Right hindlimb (tissue), 1 donor: ENCODE results near the gene DGKD.
"Not testable (repeated sequence)": the region's sequence is repeated elsewhere in the genome, so short reads cannot be mapped to it uniquely, and the experiment has no call there.

Source experiments
- DNase-seq: peaks from one replicate; pipeline ENCODE4 v3.0.0-alpha.2; 2018

DGKD gene, protein sequence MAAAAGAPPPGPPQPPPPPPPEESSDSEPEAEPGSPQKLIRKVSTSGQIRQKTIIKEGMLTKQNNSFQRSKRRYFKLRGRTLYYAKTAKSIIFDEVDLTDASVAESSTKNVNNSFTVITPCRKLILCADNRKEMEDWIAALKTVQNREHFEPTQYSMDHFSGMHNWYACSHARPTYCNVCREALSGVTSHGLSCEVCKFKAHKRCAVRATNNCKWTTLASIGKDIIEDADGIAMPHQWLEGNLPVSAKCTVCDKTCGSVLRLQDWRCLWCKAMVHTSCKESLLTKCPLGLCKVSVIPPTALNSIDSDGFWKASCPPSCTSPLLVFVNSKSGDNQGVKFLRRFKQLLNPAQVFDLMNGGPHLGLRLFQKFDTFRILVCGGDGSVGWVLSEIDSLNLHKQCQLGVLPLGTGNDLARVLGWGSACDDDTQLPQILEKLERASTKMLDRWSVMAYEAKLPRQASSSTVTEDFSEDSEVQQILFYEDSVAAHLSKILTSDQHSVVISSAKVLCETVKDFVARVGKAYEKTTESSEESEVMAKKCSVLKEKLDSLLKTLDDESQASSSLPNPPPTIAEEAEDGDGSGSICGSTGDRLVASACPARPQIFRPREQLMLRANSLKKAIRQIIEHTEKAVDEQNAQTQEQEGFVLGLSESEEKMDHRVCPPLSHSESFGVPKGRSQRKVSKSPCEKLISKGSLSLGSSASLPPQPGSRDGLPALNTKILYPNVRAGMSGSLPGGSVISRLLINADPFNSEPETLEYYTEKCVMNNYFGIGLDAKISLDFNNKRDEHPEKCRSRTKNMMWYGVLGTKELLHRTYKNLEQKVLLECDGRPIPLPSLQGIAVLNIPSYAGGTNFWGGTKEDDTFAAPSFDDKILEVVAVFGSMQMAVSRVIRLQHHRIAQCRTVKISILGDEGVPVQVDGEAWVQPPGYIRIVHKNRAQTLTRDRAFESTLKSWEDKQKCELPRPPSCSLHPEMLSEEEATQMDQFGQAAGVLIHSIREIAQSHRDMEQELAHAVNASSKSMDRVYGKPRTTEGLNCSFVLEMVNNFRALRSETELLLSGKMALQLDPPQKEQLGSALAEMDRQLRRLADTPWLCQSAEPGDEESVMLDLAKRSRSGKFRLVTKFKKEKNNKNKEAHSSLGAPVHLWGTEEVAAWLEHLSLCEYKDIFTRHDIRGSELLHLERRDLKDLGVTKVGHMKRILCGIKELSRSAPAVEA

DNA sequence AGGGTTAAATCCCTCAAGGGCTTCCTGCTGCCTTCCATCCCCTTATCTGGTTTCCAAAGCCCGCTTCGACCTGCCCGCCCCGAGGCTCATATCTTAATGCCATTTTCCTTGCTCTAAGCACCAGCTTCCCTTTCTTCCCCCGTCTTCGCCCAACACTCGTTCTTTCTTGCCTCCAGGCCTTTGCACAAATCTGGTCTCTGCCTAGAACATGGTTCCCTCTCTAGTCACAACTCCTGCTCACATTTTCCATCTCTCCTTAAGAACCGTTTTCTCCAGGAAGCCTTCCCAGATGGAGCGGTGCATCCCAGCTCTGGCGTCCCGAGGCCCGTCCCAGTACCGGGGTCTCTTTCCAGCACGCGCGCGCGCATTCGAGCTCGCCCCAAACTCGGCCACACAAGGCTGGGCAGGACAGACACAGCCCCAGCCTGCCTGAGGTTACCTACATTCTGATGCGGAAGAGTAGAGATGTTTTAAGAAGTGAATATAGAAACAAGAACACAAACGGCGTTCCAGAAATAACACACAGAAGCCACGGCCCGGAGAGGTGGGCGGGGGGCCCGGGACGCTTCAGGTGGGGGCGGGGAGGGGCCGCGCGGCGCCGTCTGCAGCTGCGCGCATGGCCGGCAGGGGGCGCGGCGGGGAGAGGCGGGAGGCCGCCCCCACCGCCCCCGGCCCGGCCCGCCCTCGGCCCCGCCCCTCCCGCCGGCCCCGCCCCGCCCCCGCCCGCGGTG, at the start of gene DGKD:
TSS of gene DGKD (plus strand) at position 726 of the 731 bp plus-strand sequence. CDS start 25 bp downstream, outside the sequence.
- peak; percentile 81 for DNase-seq

DNA sequence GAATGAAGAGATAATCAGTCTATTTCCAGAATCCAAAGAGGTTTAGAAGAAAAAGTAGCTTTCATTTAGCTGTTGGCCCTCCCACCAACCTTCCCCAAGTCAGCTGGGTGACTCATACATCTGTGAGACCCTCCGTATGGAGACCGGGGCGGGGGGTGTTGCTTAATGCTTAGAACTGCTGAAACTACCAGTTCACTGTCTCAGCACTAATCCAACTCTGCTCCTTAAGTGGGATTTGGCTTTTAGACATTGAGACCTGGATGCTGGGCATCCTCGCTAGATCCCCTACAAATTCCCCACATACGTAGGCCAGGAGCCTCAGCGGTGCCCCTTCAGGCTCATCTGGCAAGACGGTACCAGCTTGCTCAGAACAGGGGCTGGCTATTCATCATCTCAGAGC, 46.7 kb upstream of the DGKD start, which contains the start of gene SAG:
TSS of gene SAG (plus strand) at position 252 of the 400 bp plus-strand sequence. CDS start 1,374 bp downstream, outside the sequence.
- DNase-seq, result no peak

DNA sequence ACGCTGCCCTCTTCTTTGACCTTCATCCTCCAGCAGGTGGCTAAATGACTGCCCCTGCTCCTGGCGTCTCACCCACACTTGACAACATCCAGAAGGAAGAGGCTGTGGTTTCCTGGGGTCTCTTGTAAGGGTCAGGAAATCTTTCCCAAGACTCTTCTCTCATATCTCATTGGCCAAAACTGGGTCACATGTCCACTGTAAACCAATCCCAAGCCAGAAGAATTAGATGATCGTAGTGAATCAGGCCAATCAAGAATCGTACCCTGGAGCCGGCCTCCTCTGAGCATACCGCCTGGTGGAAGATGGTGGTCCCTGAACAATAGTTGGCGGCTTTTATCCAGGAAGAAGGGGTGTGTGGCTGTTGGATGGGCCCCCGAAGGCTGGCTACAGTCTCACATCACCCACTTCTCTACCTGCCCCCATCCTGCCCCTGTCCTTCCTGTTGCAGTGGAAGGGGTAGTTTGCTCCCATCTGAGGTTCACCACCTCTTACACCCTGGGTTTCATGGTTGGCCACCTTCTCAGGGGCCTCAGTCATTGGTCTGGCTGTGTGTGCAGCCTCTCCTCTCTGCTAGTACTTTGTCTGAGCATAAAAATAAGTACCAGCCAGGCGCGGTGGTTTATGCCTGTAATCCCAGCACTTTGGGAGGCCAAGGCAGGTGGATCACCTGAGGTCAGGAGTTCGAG, 42.9 kb upstream of the DGKD start:
- DNase-seq, result no peak

DNA sequence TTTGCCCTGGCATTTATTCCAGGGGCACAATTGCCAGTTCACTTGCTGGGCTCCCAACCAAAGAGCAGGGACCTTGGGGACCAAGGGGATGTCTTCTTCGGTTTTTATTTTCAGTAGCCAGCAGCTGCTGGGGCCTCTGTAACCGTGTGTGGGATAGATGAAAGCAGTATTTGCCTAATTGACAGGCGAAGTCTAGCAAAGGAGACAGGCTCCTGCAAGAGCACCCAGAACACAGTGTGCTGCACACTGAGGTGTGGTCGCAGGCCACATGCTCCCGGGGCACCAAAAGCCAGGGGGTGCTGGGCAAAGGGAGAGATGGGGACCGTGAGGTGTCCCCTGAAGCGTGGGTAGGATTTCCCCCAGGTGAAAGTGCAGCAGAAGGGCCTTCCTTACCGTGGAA, 41.4 kb upstream of the DGKD start:
- no peak for DNase-seq

DNA sequence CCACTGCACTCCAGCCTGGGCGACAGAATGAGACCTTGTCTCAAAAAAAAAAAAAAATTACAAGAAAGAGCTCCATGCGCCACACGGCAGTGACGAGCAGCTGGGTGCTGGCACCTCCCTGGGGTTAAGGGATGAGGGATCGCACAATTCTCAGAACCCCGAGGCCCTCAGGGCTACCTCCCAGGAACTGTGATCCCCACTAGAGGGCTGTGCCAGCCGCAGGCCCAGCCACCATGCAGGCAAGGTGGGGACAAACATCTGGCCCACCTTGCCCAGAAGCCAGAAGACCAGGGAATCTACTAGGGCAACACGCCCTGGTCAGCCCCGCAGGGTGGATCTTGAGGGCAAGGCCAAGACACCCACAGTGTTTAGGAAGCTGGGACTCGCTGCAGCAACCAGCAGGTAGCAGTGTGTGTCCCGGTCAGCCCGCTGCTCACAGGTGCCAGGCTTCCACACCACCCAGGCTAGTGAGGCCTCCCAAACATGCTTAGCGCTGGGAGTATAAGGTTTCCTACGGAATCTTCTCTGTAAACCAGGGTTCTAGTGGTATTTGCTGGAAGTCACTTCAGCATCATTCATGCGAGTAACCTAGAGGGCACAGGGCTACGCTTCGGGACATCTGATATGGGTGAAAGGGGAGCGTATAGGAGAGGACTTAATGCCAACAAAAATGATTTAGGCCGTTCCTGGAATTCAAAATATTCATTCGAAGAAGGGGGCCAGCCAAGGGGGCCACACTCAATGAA, 39.9 kb upstream of the DGKD start:
- no peak for DNase-seq

DNA sequence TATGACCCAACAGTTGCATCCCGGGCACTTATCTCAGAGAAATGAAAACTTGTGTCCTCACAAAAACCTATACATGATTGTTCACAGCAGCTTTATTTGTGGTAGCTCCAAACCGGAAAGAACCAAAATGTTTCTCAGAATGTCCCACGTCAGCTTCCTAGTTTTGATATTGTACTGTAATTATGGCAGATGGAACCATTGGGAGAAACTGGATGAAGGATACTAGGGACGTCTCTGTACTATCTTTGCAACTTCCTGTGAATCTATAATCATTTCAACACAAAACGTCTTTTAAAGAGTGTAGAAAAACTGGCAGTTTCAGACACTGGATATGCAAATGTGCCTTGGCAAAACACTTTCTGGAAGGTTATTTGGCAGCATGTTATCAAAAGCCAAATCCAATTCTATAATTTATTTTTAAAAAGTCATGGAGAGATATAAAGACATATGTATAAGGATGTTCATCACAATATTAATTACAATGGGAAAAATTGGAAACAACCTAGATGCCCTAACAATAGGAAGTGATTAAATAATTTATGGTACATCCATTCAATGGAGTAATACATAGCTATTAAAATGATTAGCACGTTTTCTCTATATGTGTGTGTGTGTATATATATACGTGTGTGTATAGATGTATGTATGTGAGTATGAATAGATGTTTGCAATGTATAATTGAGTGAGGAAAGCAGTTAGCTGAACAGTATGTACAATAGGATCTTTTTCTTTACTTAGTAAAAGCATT, 36.9 kb upstream of the DGKD start:
- no peak for DNase-seq

DNA sequence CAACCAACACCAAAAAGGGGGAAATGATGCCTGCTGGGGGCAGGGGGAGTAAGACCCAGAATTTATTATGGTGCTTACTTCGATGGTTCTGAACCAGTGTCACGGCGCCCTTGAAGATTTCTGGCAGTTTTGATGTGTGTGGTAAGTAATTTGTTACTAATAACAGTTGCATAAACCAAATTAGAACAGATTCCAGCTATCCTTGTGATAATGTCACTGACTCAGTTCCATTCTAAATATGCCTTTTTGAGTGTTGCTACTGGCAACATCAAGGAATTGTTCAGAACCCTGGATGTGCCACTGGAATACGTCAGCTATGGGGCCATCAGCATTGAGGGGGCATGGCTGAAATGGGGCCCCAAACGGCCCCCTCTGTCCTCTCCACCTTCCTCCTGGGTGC, 35.0 kb upstream of the DGKD start:
- no peak for DNase-seq

DNA sequence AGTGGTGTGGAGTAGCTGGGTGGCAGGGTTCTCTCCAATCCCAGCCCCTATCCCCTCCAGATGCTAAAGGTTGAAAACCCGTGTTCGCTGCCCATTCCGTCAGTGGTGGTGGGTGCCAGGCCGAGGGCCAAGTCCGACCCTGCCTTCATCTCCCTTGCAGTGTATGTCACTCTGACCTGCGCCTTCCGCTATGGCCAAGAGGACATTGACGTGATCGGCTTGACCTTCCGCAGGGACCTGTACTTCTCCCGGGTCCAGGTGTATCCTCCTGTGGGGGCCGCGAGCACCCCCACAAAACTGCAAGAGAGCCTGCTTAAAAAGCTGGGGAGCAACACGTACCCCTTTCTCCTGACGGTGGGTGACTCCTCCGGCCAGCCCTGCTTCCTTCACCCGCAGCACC, 33.8 kb upstream of the DGKD start:
- DNase-seq, result no peak

DNA sequence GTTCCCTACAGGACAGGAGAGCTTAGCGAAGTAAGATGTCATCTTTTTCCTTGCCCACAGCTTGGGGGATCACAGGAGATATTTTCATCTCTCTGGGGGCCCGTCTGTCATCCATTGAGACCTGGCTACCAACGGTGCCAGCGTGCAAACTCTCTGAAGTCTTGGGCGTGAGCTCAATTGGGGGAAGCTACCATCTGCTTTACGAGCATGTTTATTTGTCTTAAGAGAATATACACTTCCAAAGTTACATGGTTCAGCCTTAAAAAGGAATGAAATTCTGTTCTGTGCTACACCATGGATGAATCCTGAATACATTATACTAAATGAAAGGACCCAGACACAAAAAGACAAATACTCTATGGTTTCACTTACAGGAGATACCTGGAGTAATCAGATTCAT, 33.1 kb upstream of the DGKD start:
- DNase-seq, result no peak

DNA sequence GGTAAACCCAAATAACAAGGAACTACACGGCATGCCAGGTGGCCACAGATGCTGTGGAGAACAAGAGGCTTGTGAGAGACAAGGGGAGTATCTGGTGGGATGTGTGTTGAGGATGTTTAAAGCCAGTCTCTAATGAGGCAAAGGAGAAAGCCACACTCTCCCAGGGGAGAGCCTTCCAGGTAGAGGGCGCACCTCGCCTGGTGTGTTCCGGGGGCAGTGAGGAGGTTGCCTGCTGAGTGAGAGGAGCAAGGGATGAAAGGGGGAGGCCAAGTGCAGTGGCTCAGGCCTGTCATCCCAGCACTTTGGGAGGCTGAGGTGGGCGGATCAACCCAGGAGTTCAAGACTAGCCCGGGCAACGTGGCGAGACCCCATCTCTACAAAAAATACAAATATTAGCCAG, 30.4 kb upstream of the DGKD start:
- DNase-seq, result no peak

DNA sequence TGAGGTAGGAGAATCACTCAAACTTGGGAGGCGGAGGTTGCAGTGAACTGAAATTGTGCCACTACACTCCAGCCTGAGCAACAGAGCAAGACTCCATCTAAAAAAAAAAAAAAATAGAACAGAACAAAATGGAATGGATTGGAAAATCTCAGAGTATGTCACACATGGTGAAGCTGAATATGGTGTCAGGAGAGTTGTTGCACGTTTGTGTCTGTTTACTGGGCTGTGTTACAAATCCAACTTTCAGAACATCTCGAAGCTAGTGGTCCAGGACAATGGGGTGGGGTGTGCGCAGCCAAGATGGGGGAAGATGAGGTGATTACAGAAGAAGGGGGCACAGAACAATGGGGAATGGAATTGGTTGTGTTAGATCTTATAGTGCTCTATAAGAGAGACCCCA, 29.0 kb upstream of the DGKD start:
- no peak for DNase-seq

DNA sequence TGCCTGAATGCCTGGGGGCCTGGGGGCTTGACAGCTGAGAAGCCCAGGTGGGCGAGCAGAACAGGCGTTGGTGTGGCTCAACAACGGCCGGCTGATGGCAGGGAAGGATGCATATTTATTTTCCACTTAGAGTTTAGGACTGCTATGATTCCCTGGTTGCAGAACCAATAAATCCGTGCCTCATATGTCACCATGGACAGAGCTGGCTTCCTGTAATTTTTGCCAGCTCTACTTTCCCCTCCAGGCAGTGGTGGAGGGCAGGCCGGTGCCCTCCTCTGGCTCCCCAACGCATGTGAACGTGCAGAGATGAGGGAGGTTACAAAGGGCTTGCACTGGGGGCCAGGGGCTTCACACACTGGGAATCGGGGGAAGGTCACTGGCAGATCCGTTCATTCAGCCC, 28.5 kb upstream of the DGKD start:
- no peak for DNase-seq

DNA sequence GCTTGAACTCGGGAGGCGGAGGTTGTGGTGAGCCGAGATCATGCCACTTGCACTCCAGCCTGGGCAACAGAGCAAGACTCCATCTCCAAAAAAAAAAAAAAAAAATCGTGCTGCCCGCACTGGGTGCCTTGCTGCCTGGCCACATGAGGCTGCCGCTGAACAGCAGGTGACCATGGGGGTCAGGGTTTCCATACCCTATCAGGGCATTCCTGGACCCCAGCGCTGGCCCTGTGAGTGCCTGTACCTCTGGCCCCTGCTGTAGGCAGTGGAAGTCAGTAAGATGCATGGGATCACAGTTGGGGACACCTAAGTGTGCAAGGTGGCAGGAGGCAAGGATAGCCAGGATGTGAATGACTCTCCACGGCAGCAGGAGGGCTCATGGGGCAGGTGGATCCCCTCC, 27.8 kb upstream of the DGKD start:
- no peak for DNase-seq

DNA sequence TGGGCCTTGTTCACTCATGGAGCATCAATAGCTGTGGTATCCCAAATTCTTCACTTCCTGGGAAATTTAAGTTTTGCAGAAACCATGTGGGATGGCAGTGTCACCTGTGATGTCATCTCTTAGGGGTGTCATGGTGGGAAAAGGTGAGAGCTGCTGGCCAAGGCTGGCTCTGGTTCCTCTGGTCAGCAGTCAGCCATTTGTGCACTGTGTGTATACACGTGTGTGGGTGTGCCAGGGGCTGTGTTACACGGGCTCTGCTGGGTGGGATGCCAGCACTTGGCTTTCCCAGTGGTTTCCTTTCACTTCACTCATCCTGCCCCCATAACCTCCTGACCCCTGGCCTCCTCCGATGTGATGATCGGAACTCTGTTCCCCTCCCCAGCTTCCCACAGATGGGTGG, 25.4 kb upstream of the DGKD start:
- DNase-seq, result no peak

DNA sequence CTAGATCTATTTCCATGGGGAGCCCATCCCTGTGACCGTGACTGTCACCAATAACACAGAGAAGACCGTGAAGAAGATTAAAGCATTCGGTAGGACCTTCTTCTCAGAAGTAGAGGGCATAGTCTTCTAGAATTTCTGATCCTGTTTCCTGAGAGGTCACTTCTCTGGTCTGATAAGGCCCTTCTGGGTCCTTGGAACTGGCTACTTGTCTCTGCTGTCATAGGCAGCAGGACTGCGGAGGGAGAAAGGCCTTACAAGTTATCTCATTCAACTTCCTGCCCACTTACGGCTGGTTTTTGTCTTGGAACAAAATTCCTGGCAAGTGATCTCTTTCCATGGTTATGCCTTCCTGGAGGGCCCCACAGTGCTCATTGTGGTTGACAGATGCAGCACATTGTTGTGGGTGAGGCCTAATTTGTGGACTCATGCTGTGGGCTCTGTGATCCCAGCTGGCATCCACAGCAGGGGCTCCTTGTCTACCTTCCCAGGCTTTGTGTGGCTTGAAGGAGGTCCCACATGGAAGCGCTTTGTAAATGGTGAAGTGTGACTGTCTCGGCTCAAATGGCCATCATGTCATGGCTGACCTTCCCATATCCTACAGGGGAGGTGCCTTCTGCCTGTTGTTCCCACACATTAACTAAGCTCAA, 24.7 kb upstream of the DGKD start:
- DNase-seq, result no peak

DNA sequence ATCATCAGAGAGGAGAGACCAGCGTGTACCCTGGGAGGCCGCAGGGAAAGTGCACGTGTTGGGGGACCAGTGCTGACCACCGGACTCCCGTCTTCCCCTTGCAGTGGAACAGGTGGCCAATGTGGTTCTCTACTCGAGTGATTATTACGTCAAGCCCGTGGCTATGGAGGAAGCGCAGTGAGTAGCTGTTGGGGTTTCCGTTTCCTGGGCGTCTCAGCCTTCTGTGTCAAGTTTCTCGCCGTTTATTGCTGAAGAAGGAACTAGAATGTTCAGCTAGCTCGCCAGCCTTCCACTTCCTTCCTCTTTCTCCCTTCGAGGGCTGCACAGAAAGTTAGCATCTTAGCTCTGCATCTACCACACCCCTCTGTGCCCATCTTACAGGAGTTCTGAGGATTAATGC, 22.8 kb upstream of the DGKD start:
- DNase-seq, result peak; percentile 55

DNA sequence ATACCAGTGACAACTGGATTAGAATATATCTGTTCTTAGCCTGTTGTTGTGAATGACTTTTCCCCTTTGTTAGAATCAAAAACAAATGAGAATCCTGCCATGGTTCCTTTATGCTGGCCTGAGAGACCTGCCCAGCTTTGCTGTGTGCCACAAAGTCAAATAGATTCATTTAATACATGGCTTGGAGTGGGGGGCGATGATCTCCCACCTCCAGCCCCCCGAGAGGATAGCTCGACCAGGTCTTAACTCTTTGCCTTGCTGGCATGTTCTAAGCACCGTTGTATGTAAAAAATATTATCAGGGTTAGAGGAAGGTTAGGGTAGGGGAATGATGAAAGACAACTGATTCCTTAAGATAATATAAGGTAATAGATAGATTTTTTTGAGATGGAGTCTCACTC, 22.2 kb upstream of the DGKD start:
- DNase-seq, result no peak

DNA sequence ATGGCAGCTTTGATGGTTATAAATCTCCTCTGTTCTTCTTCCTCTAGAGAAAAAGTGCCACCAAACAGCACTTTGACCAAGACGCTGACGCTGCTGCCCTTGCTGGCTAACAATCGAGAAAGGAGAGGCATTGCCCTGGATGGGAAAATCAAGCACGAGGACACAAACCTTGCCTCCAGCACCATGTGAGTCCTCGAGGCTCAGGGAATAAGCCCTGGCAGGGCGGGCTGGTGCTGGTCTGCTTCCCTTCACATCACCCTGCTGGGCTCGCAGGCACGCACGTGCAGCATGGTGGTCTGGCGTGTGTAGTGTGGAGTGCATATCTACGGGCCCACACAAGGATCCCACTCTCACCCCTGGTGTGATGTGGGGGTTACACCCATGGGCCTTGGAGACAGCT, 19.4 kb upstream of the DGKD start:
- no peak for DNase-seq

DNA sequence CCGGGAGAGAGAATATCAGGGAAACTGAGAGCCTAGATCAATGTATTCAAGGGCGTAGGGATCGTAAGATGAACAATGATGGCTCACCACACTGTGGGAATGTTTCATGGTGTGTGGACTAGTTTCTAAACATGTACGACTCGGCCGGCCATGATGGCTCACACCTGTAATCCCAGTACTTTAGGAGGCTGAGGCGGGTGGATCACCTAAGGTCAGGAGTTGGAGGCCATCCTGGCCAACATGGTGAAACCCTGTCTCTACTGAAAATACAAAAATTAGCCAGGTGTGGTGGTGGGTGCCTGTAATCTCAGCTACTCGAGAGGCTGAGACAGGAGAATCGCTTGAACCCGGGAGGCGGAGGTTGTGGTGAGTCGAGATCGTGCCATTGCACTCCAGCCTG, 18.2 kb upstream of the DGKD start:
- not testable (repeated sequence) for DNase-seq

DNA sequence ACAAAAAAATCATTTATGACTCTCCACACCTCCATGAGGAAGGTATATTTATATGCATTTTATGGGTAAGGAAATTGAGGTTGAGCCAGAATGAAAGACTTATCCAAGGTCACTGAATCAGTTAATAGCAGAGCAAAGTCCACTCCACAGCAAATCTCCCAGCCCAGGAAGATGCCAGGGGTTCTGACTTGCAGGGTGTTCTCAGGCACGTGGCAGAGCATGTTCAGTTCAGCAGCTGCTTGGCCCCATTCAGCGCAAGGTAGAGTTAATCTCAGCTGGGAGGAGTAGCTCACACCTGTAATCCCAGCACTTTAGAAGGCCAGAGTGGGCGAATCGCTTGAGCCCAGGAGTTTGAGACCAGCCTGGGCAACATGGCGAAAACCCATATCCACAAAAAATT, 17.8 kb upstream of the DGKD start:
- DNase-seq, result no peak
